Measurements from ENCODE around the gene CFAP45.

The CFAP45 gene

DNA sequence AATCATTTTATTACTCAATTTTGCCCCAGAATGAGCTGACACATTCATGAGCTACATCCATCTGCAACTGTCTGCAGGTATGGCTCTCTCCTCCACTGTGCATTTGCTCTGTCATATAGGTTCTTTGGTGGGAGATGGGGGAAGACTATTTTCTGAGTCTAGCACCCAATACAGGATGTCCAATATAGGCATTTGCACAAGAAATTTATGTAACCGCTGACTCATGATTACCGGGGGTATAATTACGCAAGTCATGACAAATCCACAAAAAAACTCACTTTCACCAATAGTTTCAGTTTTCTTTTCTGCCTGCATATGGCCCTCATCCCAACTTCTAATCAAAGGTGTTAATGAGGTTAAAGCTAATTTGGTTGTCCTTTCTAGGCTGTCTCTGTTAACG, 20.0 kb downstream of the CFAP45 start:
- Histone ChIP-seq H3K4me3 (ENCODE audit: low read length in 2 of 2) (no peak overlapping the region), H3K14ac (ENCODE audit: low read length) (no peak overlapping the region), H2BK120ac (ENCODE audit: low read depth, low read length) (no peak overlapping the region), H3K27me3 (ENCODE audit: control insufficient read depth in 3 of 3, insufficient read depth in 3 of 3, low read depth in 1 of 3, low read length in 3 of 3) (peaks cover 0 to 36% (median 0%) of the 10 kb centered on the region in 3 experiments), H3K79me1 (ENCODE audit: low read depth, low read length) (no peaks in the 10 kb centered on the region), H2AFZ (ENCODE audit: low read length) (no peak overlapping the region), H3K36me3 (replicated peaks in 1 of 2; ENCODE audit: control insufficient read depth in 2 of 2, insufficient read depth in 2 of 2, low read length in 2 of 2) (no peaks in the 10 kb centered on the region), H4K91ac (ENCODE audit: low read depth, low read length, poor library complexity) (no peak overlapping the region), H3K23ac (ENCODE audit: low read depth, low read length, poor library complexity) (no peak overlapping the region), H3K4me2 (ENCODE audit: insufficient read depth, low read length, poor library complexity, severe bottlenecking) (no peak overlapping the region), H4K8ac (ENCODE audit: low read depth, low read length) (no peak overlapping the region), H3K4ac (ENCODE audit: low read length) (no peak overlapping the region), H2BK5ac (ENCODE audit: low read length) (no peak overlapping the region), H3K4me1 (ENCODE audit: control insufficient read depth in 2 of 2, insufficient read depth in 1 of 2, low read depth in 1 of 2, low read length in 2 of 2) (no peaks in the 10 kb centered on the region), H3K18ac (ENCODE audit: low read length) (no peak overlapping the region), H2BK15ac (ENCODE audit: low read length) (no peak overlapping the region), H2AK5ac (ENCODE audit: low read depth, low read length) (no peak overlapping the region), H2BK12ac (ENCODE audit: low read length) (no peak overlapping the region), H3K27ac (replicated peaks; ENCODE audit: low read length) (no peak overlapping the region), H3K9ac (ENCODE audit: low read depth, low read length, poor library complexity) (no peak overlapping the region), H3K9me3 (replicated peaks in 1 of 2; ENCODE audit: control insufficient read depth in 2 of 2, insufficient read depth in 1 of 2, low read depth in 1 of 2, low read length in 2 of 2) (no peaks in the 10 kb centered on the region)
- no peak for DNase-seq (ENCODE audit: low spot score)
- WGBS, 2 donors (ENCODE audit: extremely low coverage in 2 of 2, insufficient read length in 2 of 2, insufficient replicate concordance in 1 of 2), result no CpG with 5 or more reads among the region's 4 CpGs

DNA sequence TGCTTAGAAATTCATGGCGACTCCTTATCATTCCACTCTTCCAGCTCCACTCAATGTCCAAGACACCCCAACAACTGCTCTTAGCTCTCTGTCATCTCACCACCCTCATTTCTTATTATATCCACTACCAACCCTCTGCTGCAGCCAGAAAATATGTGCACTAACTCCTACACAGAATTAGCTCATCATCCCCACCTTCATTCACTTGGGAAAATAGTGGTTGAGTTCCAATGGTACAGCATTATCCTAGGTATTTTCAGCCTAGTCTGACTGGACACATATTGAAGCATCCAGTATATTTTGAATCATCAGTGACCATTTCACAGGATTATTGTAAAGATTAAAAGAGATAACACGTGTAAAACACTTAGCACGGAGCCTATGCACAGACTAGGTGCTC, 20.8 kb downstream of the CFAP45 start:
- Histone ChIP-seq H3K18ac (ENCODE audit: low read length) (no peak overlapping the region), H2AFZ (ENCODE audit: low read length) (no peak overlapping the region), H3K4me2 (ENCODE audit: insufficient read depth, low read length, poor library complexity, severe bottlenecking) (no peak overlapping the region), H2AK5ac (ENCODE audit: low read depth, low read length) (no peak overlapping the region), H2BK12ac (ENCODE audit: low read length) (no peak overlapping the region), H3K27ac (replicated peaks; ENCODE audit: low read length) (no peak overlapping the region), H3K36me3 (replicated peaks in 1 of 2; ENCODE audit: control insufficient read depth in 2 of 2, insufficient read depth in 2 of 2, low read length in 2 of 2) (no peaks in the 10 kb centered on the region), H3K9me3 (replicated peaks in 1 of 2; ENCODE audit: control insufficient read depth in 2 of 2, insufficient read depth in 1 of 2, low read depth in 1 of 2, low read length in 2 of 2) (no peaks in the 10 kb centered on the region), H3K4me1 (ENCODE audit: control insufficient read depth in 2 of 2, insufficient read depth in 1 of 2, low read depth in 1 of 2, low read length in 2 of 2) (no peaks in the 10 kb centered on the region), H4K8ac (ENCODE audit: low read depth, low read length) (no peak overlapping the region), H4K91ac (ENCODE audit: low read depth, low read length, poor library complexity) (no peak overlapping the region), H2BK120ac (ENCODE audit: low read depth, low read length) (no peak overlapping the region), H3K23ac (ENCODE audit: low read depth, low read length, poor library complexity) (no peak overlapping the region), H2BK5ac (ENCODE audit: low read length) (no peak overlapping the region), H3K79me1 (ENCODE audit: low read depth, low read length) (no peaks in the 10 kb centered on the region), H3K4me3 (ENCODE audit: low read length in 2 of 2) (no peak overlapping the region), H3K4ac (ENCODE audit: low read length) (no peak overlapping the region), H3K27me3 (ENCODE audit: control insufficient read depth in 3 of 3, insufficient read depth in 3 of 3, low read depth in 1 of 3, low read length in 3 of 3) (peaks cover 0 to 38% (median 0%) of the 10 kb centered on the region in 3 experiments), H3K9ac (ENCODE audit: low read depth, low read length, poor library complexity) (no peak overlapping the region), H2BK15ac (ENCODE audit: low read length) (no peak overlapping the region), H3K14ac (ENCODE audit: low read length) (no peak overlapping the region)
- no CpG with 5 or more reads among the region's 3 CpGs for WGBS, 2 donors (ENCODE audit: extremely low coverage in 2 of 2, insufficient read length in 2 of 2, insufficient replicate concordance in 1 of 2)
- no peak for DNase-seq (ENCODE audit: low spot score)

DNA sequence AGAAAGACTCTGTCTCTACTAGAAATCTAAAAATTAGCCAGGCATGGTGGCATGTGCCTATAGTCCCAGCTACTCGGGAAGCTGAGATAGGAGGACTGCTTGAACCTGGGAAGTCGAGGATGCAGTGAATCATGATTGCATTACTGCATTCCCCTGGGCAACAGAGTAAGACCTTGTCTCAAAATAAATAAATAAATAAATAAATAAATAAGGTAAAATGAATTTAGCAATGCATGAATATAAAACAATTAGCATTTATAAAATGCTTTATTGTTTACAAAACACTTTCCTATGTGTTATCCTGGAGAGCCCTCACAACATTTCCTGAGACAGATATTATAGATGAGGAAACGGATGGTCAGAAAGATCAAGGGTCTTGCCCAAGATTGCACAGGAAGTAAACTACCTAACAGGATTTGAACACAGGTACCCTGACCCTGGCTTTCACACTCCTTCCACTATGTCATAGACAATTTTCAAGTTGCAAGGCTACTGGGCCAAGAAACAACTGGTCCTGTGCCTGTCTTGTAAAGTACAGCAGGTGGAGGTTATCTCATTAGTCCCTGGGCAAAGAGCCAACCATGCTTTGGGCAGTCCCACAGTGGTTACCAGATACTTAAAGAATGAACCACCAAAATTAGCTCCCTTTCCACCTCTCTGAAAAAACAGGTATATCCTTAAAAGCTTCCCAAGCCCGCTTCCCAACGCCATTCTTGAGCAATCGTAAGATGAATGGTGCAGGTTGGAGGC, 22.1 kb downstream of the CFAP45 start:
- Histone ChIP-seq H3K4me3 (ENCODE audit: low read length in 2 of 2) (no peak overlapping the region), H4K91ac (ENCODE audit: low read depth, low read length, poor library complexity) (no peak overlapping the region), H2AK5ac (ENCODE audit: low read depth, low read length) (no peak overlapping the region), H2BK120ac (ENCODE audit: low read depth, low read length) (no peak overlapping the region), H4K8ac (ENCODE audit: low read depth, low read length) (no peak overlapping the region), H3K27ac (replicated peaks; ENCODE audit: low read length) (no peak overlapping the region), H3K9ac (ENCODE audit: low read depth, low read length, poor library complexity) (no peak overlapping the region), H3K4me1 (ENCODE audit: control insufficient read depth in 2 of 2, insufficient read depth in 1 of 2, low read depth in 1 of 2, low read length in 2 of 2) (no peaks in the 10 kb centered on the region), H3K4ac (ENCODE audit: low read length) (no peak overlapping the region), H3K9me3 (replicated peaks in 1 of 2; ENCODE audit: control insufficient read depth in 2 of 2, insufficient read depth in 1 of 2, low read depth in 1 of 2, low read length in 2 of 2) (no peaks in the 10 kb centered on the region), H3K18ac (ENCODE audit: low read length) (no peak overlapping the region), H2BK12ac (ENCODE audit: low read length) (no peak overlapping the region), H3K14ac (ENCODE audit: low read length) (no peak overlapping the region), H2BK5ac (ENCODE audit: low read length) (no peak overlapping the region), H2BK15ac (ENCODE audit: low read length) (no peak overlapping the region), H3K27me3 (ENCODE audit: control insufficient read depth in 3 of 3, insufficient read depth in 3 of 3, low read depth in 1 of 3, low read length in 3 of 3) (peaks cover 0 to 38% (median 0%) of the 10 kb centered on the region in 3 experiments), H2AFZ (ENCODE audit: low read length) (no peak overlapping the region), H3K79me1 (ENCODE audit: low read depth, low read length) (no peaks in the 10 kb centered on the region), H3K23ac (ENCODE audit: low read depth, low read length, poor library complexity) (no peak overlapping the region), H3K36me3 (replicated peaks in 1 of 2; ENCODE audit: control insufficient read depth in 2 of 2, insufficient read depth in 2 of 2, low read length in 2 of 2) (no peaks in the 10 kb centered on the region), H3K4me2 (ENCODE audit: insufficient read depth, low read length, poor library complexity, severe bottlenecking) (no peak overlapping the region)
- no peak for DNase-seq (ENCODE audit: low spot score)
- no CpG with 5 or more reads among the region's 6 CpGs for WGBS, 2 donors (ENCODE audit: extremely low coverage in 2 of 2, insufficient read length in 2 of 2, insufficient replicate concordance in 1 of 2)

DNA sequence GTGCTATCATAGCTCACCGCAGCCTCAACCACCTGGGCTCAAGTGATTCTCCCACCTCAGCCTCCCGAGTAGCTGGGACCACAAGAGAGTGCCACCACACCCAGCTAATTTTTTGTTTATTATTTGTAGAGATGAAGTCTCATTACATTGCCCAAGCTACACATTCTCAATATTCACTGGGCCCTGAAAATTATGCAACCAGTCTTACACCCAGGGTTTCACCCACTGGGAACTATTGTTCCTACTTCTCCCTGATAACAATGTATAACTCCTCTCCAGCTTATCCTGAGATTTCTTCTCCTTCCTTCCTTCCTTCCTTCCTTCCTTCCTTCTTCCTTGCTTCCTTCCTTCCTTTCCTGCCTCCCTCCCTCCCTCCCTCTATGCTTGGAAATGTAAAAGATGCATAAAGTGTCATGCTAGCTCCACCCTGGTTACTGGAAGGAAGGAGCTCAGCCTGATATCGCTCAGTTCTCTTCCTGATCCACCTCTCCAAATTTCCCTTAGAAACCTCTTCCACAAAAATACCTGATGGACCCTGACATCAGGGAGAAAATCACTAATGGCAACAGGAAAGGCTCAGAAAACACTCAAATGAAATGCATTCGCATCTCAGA, 26.3 kb downstream of the CFAP45 start:
- Histone ChIP-seq H2BK5ac (ENCODE audit: low read length) (no peak overlapping the region), H3K9me3 (replicated peaks in 1 of 2; ENCODE audit: control insufficient read depth in 2 of 2, insufficient read depth in 1 of 2, low read depth in 1 of 2, low read length in 2 of 2) (no peaks in the 10 kb centered on the region), H2BK12ac (ENCODE audit: low read length) (no peak overlapping the region), H3K9ac (ENCODE audit: low read depth, low read length, poor library complexity) (no peak overlapping the region), H2AK5ac (ENCODE audit: low read depth, low read length) (no peak overlapping the region), H3K23ac (ENCODE audit: low read depth, low read length, poor library complexity) (no peak overlapping the region), H3K4ac (ENCODE audit: low read length) (no peak overlapping the region), H3K4me2 (ENCODE audit: insufficient read depth, low read length, poor library complexity, severe bottlenecking) (no peak overlapping the region), H3K36me3 (replicated peaks in 1 of 2; ENCODE audit: control insufficient read depth in 2 of 2, insufficient read depth in 2 of 2, low read length in 2 of 2) (no peaks in the 10 kb centered on the region), H3K27me3 (ENCODE audit: control insufficient read depth in 3 of 3, insufficient read depth in 3 of 3, low read depth in 1 of 3, low read length in 3 of 3) (peaks cover 0 to 46% (median 0%) of the 10 kb centered on the region in 3 experiments), H3K18ac (ENCODE audit: low read length) (no peak overlapping the region), H4K91ac (ENCODE audit: low read depth, low read length, poor library complexity) (no peak overlapping the region), H3K4me1 (ENCODE audit: control insufficient read depth in 2 of 2, insufficient read depth in 1 of 2, low read depth in 1 of 2, low read length in 2 of 2) (peaks cover 0 to 2% of the 10 kb centered on the region in 2 donors), H3K14ac (ENCODE audit: low read length) (no peak overlapping the region), H3K79me1 (ENCODE audit: low read depth, low read length) (no peaks in the 10 kb centered on the region), H4K8ac (ENCODE audit: low read depth, low read length) (no peak overlapping the region), H2BK15ac (ENCODE audit: low read length) (no peak overlapping the region), H2AFZ (ENCODE audit: low read length) (no peak overlapping the region), H3K4me3 (ENCODE audit: low read length in 2 of 2) (no peak overlapping the region), H3K27ac (replicated peaks; ENCODE audit: low read length) (no peak overlapping the region), H2BK120ac (ENCODE audit: low read depth, low read length) (no peak overlapping the region)
- WGBS, 2 donors (ENCODE audit: extremely low coverage in 2 of 2, insufficient read length in 2 of 2, insufficient replicate concordance in 1 of 2), result no CpG with 5 or more reads among the region's 4 CpGs
- no peak for DNase-seq (ENCODE audit: low spot score)
